Uterus (tissue), 4 donors: ENCODE results near the gene SGCA. TPM values are rescaled to one million over a fixed set of nuclear protein-coding genes. Genes with fewer than 3 reads are reported as not detected.

Source experiments
- DNase-seq, 2 donors: peaks; one replicate each; pipeline ENCODE4 v3.0.0-alpha.2; 2019 to 2020
- H3K27ac ChIP-seq, 2 donors: fragments of 200-600 bp; sonication (generic); 1 replicate in 1 of 2; 2 replicates in 1 of 2; pipeline ENCODE4 v1.5.1; 2016 to 2018
- H3K27me3 ChIP-seq, 2 donors: fragments of 200-600 bp; sonication (generic); one replicate each; pipeline ENCODE4 v1.5.1; 2018 to 2019; ENCODE audit warnings: control low read depth in 1 of 2
- H3K36me3 ChIP-seq, 2 donors: fragments of 200-600 bp; sonication (generic); one replicate each; pipeline ENCODE4 v1.5.1; 2019; ENCODE audit warnings: control low read depth in 1 of 2
- H3K4me1 ChIP-seq, 2 donors: fragments of 200-600 bp; sonication (generic); one replicate each; pipeline ENCODE4 v1.5.1; 2018 to 2019; ENCODE audit warnings: control low read depth in 1 of 2
- H3K4me3 ChIP-seq, 2 donors: fragments of 200-600 bp; sonication (generic); 1 replicate in 1 of 2; 2 replicates in 1 of 2; pipeline ENCODE4 v1.5.1; 2018 to 2019; ENCODE audit warnings: mild to moderate bottlenecking in 1 of 2
- H3K9me3 ChIP-seq, 2 donors: fragments of 200-600 bp; sonication (generic); one replicate each; pipeline ENCODE4 v1.5.1; 2019; ENCODE audit warnings: control low read depth in 1 of 2
- POLR2A ChIP-seq, 2 donors: fragments of 450-650 bp; IDR thresholded peaks; one replicate each; pipeline ENCODE4 v1.6.1; 2016; ENCODE audit warnings: antibody characterized with exemption in 2 of 2, mild to moderate bottlenecking in 1 of 2, moderate library complexity in 1 of 2
- intact Hi-C: fragments of 100-400 bp; cut with DNase I; formaldehyde crosslinking; loops from one replicate; pipeline ENCODE4 v1.15.1; 2023; ENCODE audit warnings: low total_unique reads
- total RNA-seq, 4 donors: library from RNA; depleted of rRNA in 3 of 4; stranded (reverse); fragments of >200 nt in 3 of 4; gene quantifications; one replicate each; pipeline versions ENCODE4 v1.1.0 to v1.2.4, GENCODE V29; 2014 to 2023
- TF ChIP-seq, protein P1 (sequence below), 4 experiments: fragments of 200-600 bp in 2 of 4; fragments of 450-650 bp in 2 of 4; sonication (generic) in 2 of 4; IDR thresholded peaks; one replicate each; pipeline ENCODE4 v1.5.1; 2016 to 2019; ENCODE audit warnings: antibody characterized with exemption in 4 of 4, mild to moderate bottlenecking in 2 of 4, moderate library complexity in 1 of 4
- donor health status: DM: yes; HTN: yes; CAD: no.

SGCA gene
- total RNA-seq, 4 donors from 2014 or later, result 0.90 to 119 (median 19.6) TPM; not detected in 1

DNA sequence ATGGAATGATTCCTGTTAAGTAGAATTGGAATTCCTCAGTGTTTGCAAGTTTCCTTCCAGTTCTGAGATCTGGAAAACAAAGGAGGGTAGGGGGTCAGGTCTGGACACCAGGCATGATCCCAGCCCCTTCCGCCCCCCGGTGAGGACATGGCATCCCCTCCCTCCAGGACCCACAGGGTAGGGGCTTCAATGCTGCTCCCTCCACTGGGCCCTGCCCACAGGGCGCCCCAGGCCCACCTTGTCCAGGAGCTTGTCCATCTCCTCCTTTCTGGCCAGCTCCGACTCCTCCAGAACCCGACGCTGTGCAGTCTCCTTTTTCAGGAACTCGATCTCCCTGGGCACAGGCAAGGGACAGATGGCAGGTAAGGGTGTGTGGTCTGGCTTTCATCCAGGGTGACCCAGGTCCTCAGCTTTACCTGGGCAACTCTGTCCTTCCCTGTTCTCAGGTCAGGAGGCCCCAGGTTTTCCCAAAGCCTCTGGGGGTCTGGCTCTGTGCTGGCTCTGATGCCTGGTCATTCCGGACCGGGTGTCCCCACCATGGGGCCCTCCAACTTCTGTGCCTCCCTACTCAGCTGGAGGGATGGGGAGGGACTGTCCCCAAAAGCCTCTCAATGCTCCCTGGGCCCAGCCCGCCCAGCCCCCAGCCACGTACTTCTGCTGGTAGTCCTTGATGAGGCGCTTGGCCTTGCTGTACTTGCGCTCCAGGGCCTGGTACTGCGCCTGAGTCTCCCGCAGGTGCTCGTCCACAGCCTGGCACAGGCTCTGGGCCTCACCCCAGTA is 30.3 kb upstream of the SGCA start:
- Histone ChIP-seq H3K4me3 (no peak overlapping the region), H3K36me3 (no peaks in the 10 kb centered on the region), H3K4me1 (peaks cover 0 to 4% of the 10 kb centered on the region in 2 donors), H3K27me3 (no peaks in the 10 kb centered on the region), H3K9me3 (no peaks in the 10 kb centered on the region), H3K27ac (no peak overlapping the region)
- no peak for DNase-seq
- no peak for TF ChIP-seq POLR2A (IDR thresholded peaks at IDR 0.05)
- TF ChIP-seq, protein P1, sequence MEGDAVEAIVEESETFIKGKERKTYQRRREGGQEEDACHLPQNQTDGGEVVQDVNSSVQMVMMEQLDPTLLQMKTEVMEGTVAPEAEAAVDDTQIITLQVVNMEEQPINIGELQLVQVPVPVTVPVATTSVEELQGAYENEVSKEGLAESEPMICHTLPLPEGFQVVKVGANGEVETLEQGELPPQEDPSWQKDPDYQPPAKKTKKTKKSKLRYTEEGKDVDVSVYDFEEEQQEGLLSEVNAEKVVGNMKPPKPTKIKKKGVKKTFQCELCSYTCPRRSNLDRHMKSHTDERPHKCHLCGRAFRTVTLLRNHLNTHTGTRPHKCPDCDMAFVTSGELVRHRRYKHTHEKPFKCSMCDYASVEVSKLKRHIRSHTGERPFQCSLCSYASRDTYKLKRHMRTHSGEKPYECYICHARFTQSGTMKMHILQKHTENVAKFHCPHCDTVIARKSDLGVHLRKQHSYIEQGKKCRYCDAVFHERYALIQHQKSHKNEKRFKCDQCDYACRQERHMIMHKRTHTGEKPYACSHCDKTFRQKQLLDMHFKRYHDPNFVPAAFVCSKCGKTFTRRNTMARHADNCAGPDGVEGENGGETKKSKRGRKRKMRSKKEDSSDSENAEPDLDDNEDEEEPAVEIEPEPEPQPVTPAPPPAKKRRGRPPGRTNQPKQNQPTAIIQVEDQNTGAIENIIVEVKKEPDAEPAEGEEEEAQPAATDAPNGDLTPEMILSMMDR (IDR thresholded peaks at IDR 0.05), result no peak
- intact Hi-C loops, result no loop called here

DNA sequence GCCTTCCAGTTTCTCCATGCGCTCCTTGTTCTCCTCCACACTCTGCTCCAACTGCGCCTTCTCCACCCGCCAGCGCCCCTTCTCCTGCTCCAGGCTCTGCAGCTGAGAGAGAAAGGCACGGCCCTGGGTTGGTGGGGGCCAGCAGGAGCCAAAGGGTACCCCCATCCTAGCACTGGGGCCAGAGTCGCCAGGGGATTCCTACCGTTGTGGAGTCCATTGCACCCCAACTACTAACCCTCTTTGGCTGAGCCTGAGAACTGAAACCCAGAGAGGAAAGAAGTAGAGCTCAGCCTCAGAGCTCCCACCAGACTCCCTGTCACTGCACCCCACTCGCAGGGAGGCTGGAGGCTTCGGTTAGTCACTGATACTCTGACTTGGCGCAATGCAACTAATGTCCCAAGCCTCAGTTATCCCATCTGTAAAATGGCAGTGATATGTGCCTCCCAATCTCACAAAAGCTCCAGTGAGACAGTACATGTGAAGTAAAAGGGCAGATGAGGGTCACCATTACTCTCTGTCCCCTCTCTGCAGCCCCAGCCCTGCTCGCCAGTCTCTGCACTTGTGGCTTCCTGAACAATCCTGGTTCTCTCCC is 29.6 kb upstream of the SGCA start:
- no peak overlapping the region for H3K27ac ChIP-seq
- H3K36me3 ChIP-seq, result no peaks in the 10 kb centered on the region
- no peaks in the 10 kb centered on the region for H3K9me3 ChIP-seq
- no peak overlapping the region for H3K4me3 ChIP-seq
- DNase-seq, result no peak
- intact Hi-C loops, result no loop called here
- peaks cover 0 to 4% of the 10 kb centered on the region in 2 donors for H3K4me1 ChIP-seq
- no peaks in the 10 kb centered on the region for H3K27me3 ChIP-seq
- TF ChIP-seq, protein P1 (IDR thresholded peaks at IDR 0.05), result no peak
- no peak for TF ChIP-seq POLR2A (IDR thresholded peaks at IDR 0.05)

DNA sequence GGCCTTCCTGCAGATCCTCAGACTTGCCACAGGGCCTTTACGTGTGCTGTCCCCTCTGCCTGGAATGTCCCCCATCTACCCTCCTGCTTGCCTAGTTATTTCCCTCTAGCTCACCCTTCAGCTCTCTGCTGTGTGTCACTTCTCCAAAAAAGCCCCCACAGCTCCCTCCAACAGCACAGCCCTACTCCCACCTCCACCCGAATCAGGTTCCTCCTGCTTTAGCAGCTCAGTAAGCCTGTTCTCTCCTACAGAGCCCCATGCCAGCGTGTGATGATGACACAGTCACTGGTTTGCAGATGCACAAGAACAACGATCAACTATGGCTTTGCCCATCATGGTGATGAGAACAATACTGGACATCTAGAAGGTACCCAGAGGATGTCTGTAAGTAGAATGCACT is 28.8 kb upstream of the SGCA start:
- Histone ChIP-seq H3K9me3 (no peaks in the 10 kb centered on the region), H3K4me3 (no peak overlapping the region), H3K4me1 (peaks cover 0 to 4% of the 10 kb centered on the region in 2 donors), H3K36me3 (no peaks in the 10 kb centered on the region), H3K27ac (no peak overlapping the region), H3K27me3 (no peaks in the 10 kb centered on the region)
- no peak for TF ChIP-seq POLR2A (IDR thresholded peaks at IDR 0.05)
- TF ChIP-seq, protein P1 (IDR thresholded peaks at IDR 0.05), result no peak
- intact Hi-C loops, result no loop called here
- no peak for DNase-seq

DNA sequence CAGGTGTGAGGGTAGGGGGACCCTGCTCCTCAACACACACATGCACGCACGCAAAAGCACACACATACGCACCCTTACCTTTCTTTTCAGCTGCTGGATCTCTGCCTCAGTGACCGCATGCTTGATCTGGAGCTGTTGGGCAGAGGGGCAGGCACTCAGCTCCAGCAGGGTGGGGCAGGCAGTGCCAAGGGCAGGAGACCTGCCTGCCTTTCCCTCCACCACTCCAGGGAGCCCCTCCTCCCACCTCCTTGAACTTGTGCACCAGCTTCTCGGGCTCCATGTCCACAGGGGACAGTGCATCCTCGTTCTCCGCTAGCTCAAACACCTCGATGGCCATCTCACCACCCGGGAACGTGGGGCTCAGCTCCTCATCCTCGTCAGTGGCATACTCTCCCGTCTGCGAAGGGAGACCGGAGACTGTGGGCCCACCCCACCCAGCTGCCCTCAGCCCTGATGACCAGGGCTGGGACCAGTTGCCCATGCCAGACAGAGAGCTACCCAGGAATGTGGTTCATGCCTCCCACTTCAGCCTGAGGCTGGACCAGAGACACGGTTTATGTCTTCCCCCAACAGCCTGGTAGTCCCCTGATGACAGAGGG is 26.5 kb upstream of the SGCA start:
- H3K4me3 ChIP-seq, result no peak overlapping the region
- H3K27ac ChIP-seq, result no peak overlapping the region
- TF ChIP-seq, protein P1 (IDR thresholded peaks at IDR 0.05), result no peak
- TF ChIP-seq POLR2A (IDR thresholded peaks at IDR 0.05), result no peak
- H3K4me1 ChIP-seq, result peaks cover 0 to 4% of the 10 kb centered on the region in 2 donors
- no peaks in the 10 kb centered on the region for H3K36me3 ChIP-seq
- intact Hi-C loops, result no loop called here
- H3K27me3 ChIP-seq, result no peaks in the 10 kb centered on the region
- no peaks in the 10 kb centered on the region for H3K9me3 ChIP-seq
- DNase-seq, result no peak
